COLO668 (cell line): ENCODE data around the gene RAB27A.
A peak's percentile ranks its signal among the peaks of the same experiment; 100 is the strongest.

Source experiments
- DNase-seq: peaks from one replicate; lab custom pipeline; 2025; ENCODE audit not compliant: unreplicated experiment; lab: John Stamatoyannopoulos, UW

Gene RAB27A

DNA sequence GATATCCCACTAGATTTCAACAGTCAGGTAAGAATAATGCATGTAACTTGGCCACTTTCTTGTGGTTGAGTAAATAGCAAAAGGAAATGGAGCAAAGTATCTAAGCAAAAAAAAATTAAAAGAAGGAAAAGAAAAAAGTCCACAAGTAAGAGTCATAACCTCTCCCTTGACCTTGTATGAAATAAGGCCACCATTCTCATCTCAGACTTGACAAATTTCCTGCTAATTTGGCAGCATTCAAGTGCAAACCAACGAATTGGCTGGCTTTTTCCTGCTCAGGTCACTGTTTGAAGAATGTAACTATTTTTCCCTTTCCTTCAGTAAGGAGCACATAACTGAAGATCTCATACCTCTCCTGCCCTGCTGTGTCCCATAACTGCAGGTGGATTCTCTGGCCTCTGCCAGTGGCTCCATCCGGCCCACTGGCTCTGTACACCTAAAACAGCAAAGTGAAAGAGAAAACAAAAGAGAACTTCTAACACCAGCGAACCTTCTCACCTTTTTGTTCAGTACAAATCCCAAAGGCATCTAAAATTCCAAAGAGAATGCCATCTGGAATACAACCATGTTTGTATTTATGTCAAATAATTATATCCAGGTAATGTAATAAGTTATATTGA is 59.5 kb downstream of the RAB27A start:
- DNase-seq, result no peak

DNA sequence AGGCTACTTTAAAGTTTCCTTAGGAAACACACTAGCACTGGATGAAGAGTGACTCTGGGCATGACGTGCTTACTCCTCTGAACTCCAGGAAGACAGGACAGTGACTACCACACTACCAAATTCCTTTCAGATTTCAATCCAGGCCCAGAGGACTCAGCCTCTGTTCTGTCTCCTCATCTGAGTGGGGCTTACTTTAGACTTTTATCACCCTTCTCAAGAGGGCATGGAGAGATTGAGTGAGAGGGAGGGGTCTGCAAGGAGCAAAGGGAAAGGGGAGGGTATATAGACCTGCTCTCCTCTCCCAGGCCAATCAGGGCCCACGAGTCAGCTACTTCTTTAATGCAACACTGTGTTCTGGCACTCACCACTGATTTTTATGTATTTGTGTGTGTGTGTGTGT is 63.5 kb downstream of the RAB27A start:
- DNase-seq, result no peak

DNA sequence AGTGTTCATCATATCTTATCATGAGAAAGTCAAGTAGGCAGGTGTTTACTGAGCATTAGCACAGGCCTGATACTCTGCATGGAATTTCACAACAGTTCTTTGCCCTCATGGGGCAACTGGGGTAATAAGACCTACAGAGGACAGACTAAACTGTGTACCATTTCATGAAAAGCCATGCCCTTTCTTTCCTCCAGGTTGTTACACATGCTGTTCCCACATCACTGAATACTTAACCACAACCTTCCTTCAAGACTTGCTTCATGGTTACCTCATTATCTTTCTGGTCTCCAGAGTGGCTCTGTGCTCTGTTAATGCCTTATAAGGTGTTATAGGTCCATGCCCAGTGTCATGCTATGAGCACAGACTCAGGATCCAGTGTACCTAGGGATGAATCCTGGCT is 64.7 kb downstream of the RAB27A start:
- DNase-seq, result no peak

DNA sequence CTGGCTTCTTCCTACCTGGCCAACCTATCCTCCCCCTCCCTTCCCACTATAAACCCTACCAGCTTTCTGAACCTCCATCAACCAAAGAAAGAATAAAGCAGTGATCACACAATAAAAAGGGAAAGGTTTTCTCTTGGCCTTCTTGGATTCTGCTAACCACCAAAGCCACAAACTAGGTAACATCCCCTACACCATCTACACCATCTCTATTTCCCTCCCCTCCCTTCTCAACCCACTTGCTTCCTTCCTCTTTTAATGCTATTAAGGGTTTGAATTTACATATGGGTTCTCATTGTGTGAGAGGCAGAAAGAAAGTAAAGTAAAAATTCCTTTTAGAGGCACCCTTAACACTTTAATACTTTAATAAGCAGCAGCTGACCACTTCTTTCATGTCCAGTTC is 67.0 kb downstream of the RAB27A start:
- no peak for DNase-seq

DNA sequence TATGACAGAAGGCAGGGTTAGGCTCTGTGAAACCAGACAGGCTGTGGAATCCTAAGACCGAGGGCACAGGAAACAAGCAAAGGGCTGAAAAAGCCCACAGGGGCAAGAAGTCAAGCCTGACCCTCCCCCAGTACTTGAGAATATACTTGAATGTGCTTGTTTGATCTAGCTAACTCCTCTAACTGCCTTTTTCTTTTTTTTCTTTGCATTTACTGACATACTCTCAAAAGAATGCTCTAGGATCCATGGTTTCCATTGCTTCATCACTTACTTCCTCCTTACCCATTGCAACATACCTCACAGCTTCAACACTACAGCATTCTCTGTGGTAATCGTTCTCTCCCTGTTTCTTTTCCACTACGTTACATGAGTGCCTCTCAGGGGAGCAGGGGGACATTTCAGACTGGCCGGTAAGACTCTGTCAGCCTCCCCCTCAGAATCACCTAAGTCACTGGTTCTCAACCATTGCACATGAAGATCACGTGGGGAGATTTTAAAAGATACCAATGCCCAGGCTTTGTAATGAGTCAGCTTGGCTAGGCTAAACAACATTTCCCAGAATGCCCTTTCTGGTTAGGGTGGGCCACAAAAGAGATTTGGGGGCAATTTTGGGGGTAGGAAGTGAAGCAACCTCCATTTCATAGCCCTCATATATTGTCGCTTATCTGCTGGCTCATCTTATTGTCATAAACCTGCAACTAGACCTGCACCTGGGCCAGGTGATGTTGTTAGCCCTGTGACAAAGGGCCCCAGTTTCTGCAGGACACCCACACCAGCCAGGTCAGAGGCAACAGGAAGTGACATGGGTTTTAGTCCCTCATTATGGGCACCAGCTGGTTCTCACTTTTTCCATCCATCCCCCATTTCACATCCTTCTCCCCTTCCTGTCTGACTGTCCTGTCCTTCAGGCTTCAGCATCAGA is 68.3 kb downstream of the RAB27A start:
- no peak for DNase-seq

DNA sequence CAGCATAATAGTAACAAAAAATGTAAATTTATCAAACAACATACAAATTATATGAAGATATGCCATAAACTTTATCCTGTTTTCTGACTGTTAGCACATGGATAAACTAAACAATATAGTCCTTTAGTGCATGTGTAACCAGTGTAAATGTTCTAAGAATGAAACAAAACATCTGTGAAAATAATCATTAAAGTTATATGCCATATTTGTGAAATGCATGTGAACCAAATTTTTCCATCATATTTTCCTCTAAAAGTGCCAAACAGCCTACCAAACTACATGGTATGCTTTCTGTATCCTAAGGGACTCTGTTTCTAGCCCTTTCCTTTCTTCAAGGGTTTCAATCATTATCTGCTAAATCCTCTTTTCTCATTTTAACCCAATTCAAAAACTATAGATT is 69.0 kb downstream of the RAB27A start:
- DNase-seq, result no peak

DNA sequence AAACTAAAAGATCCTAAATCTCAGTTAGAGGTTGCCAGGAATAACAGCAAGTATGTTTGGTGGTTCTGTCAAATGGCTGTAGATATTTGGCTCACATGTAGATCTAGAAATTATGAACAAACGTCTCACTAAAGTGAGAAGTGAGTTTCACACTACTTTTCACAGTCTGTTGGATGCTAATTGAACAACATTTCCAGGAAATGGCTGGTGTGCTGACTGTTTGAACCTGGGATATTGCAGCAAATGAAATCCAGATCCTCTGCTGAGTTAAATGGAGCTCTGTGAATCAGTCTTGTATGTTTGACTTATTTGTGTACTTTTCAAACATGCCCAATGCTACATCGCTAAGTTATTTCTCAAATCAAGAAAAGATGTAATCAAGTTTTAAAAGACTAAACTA is 71.6 kb downstream of the RAB27A start:
- no peak for DNase-seq

DNA sequence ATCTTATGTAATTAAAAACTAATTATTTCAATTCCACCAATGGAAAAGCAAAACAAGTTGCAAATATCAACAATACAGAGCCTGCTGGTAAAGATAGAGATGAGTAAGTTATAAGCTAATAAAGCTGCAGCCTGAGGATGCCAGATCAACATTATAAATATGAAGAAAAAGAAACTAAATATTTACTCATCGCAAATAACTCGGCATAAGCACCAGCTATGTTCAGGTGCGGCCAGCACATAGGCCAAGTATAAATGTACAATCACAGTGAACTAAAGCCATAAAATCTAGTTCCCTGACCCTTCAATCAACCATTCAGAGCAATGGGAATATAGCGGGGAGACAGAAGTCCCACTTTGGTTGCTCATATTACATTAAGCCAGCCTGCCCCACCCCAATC is 85.1 kb downstream of the RAB27A start:
- no peak for DNase-seq

DNA sequence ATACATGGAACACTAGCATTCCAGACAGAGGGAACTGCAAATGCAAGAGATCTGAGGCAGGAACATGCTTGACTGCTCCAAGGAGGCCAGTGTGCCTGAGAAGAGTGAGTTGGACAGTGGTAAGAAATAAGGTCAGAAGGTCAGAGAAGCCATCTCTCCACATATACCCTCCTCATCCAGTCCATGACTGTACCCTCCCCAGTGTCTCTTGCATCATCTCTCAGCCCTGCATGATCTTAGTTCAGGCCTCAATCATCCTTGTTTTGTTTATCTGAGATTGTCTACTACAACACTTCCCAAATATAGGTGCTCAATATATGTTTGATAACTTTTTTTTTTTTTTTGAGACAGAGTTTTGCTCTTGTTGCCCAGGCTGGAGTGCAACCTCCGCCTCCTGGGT is 87.4 kb downstream of the RAB27A start:
- no peak for DNase-seq

DNA sequence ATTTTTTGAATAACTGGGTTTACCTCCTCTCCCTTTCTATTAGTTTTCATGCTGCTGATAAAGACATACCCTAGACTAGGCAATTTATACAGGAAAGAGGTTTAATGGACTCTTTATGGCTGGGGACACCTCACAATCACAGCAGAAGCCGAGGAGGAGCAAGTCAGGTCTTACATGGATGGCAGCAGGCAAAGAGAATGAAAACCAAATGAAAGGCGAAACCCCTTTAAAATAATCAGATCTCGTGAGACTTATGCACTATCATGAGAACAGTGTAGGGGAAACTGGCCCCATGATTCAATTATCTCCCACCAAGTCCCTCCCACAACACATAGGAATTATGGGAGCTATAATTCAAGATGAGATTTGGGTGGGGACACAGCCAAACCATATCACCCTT is 90.9 kb downstream of the RAB27A start:
- DNase-seq, result no peak

DNA sequence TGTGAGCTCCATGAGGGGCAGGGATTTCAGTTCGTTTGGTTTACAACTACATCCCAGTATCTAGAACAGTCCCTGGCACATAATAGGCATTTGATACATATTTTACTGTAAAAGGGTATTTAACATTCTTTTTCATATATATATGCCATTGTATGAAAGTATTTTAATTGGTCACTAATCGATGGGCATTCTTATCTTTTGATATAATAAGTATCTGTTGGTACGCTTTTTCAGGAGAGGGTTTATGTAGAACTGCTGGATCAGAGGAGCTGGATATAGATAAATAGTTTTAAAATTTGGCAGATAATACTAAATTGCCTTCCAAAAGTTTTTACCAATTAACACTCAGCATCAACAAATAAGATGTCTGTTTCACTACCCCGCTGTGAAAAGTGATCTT is 91.9 kb downstream of the RAB27A start:
- no peak for DNase-seq

DNA sequence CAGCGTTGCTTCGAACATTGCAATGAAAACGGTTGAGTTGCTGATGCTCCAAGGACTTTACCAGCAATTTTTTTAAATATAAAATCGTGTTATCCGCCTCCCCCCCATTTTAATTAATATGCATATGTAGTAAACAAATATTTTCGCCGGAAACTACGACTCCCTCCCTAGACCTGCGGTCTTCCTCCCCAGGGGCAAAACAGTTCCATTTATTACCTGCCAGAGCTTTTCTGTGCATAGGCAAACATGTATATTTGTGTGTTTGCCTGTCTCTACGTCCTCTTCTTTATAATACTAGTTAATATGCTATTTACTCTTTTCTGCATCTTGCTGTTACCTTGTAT is 92.3 kb downstream of the RAB27A start:
- DNase-seq, result no peak

DNA sequence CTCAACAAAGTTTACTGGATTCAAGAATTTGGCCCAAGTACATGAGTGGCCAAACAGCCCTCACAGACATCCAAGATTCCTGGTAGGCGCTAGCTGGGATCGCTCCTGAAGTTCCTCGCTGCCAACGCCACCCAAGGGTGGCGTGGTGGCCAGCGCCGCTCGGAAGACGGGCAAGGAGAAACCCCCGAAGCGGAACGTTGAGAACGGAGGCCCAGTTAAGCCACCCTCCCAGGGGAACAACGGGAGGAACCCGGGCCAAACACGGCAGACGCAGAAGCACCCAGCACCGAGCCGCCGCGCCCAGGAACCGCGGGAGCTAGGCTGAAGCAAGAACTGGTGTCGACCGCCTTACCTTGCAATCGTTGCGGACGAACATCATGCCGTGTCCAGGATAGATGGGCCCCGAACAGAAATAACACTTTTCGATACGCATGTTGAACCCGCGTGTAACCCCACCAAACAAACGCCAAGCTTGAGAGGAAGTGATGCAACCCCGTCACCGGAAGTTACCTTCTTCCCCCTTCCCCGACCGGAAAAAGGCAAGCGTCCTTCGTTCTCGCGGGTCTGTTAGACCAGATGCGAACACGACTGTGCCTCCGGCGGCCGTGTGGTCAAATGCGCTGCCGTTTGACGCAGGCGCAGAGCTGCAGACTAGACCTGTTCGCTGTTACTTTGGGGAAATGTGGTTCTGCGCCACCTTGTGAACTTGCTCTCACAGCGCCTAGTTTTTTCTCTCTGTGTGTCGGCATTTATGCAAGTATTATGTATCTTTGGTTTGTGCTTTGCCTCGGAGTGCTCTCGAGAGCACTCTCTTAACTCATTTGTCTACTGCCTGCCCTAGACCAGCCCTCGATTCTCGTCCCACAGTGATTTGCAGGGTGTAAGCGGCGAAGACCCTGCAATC is 92.9 kb downstream of the RAB27A start, which contains the start of gene RSL24D1:
RSL24D1 (minus strand) TSS at position 484 of the 904 bp plus-strand sequence; CDS start at position 433, 51 bp downstream.
- peak; percentile 96 for DNase-seq

DNA sequence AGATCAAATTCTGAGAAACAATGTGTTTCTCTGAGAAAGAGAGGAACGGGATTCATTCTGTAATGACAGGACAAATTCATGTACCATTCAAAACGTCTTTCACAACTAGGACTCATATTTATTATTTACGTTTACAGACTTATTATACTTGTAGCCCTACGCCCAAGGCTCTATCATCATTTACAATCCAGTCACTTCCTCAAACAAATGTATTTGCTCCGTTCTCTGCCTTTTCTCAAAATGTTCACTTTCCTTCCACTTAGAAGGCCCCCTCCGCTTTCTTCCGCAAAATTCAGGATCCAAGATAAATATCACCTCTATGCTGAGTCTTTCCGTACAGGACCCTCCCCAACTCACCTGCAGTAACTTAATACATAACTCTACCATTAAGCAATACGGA is 93.6 kb downstream of the RAB27A start:
- DNase-seq, result no peak

DNA sequence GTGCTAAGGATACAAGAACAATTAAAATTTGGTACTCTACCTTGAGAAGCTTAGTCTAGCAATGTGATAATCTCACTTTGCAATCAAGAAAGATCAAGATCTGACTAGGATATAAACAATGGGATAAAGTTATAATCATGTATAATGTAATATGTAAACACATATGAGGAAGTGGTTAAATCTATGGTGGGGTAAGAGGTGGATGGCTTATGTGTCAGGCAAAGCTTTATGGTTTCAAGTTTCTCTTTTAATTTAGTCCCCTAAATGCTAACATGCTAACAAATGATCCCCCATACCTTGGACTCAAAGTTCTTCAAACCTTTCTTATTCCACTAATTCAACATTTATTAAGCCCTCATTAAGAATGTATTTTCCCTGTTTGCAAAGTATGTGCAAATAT is 95.4 kb downstream of the RAB27A start:
- DNase-seq, result no peak

DNA sequence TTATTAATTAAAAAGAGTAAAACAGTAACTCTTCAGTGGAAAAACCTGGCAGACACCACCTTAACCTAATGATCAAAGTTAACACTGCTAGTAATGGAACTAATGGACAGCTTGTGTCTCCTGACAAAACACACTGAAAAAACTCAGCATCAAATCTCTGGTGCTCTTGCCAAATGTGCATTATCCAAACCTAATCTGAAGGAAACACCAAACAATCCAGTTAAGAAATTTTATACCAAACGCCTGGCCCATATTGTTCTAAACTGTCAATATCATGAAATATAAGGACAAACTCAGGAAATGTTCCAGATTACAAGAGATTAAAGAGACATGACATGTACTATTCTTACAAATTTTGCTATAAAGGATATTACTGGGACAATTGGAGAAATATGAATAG is 103.3 kb downstream of the RAB27A start:
- DNase-seq, result no peak

DNA sequence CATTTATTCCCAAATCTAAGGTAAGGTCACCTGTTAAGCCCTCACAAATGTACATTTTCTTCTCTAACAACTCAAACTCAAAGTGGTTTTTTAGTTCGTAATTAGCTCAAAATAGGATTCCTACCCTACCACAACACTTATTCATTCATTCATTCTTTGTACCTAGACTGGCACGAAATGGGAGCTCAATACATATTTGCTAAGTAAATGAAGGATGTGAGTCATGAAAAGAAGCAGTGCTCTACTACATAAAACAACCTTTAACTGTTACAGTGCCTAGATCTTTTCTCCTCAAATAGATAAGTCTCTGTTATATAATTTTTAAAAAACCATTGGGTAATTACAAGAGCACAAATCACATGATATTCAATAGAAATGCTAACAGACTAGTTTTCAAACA is 105.9 kb downstream of the RAB27A start:
- no peak for DNase-seq

DNA sequence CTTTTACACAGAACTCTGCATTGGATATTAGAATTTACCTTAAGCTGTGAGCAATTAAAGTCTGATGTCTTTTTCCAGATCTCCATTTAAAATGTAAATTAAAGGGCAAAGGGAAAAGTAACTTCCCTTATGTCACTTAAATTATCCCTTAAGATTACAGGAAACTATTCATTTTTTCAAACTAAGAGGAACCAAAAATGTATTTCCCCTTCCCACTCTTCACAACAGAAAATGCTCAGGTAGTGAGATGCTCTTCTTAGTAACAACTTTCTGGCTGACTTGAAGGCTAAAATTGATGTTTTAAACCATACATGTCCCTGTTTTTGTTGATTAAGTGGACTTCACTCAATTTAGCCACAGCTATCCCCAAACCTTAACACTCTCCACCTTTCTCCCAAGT is 110.5 kb downstream of the RAB27A start:
- no peak for DNase-seq

DNA sequence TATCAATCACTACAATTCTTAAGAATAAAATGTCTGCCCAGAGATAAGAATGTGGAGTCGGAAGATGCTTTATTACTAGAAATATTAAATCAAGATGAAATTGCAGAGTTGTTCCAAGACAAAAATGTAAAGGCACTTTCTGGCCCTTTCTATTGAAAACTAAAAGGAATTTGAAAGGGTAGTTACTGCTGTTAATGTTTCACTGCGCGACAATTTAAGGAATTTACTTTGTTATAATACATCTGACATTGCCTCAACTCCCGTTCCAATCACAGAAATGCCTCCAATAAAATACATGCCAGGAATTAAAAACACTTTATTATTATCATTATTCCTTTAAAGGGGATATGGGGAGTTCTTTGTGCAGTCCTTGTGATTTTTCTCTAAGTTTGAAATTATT is 119.3 kb downstream of the RAB27A start:
- no peak for DNase-seq

DNA sequence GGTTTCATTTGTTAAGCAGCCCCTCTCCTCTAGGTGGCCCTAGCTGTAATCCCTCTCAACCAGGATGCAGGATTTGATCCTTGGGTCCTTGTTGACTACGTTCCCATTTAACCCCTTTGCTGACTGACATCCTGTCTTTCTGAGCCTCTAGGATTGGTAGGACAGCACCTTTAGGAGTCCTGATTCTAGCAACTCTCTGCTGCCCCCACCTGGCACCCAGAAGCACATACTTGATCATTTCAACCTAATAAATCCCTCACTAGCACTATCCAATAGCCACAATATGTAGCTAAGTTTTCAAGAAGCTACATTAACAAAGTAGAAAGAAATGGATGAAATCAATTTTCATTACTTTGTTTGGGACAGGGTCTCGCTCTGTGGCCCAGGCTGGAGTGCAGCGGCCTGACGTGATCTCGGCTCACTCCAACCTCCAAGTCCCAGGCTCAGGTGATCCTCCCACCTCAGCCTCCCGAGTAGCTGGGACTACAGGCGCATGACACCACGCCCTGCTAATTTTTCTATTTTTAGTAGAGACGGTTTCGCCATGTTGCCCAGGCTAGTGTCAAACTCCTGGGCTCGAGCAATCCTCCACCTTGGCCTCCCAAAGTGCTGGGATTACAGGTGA is 121.2 kb downstream of the RAB27A start:
- DNase-seq, result peak; percentile 62

DNA sequence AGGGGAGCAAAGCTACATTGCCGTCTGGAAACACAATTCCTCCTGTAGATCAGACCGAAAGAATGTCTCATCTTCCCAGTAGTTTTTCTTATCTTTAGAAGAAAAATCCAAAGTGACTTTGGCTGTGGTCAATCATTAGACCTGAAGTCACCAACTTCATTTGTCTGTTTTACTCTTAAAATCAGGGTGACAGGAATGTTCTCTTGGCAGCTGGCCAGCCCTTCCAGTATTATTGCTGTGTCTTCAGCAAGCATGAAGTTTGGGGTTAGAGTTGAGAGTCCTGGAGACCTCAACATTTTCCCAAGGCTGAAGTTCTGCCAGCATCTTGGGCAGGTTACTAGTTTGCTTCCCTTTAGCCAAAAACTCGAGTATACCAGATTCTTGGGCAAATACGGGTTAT is 125.3 kb downstream of the RAB27A start:
- DNase-seq, result no peak
